Liver (tissue), 9 donors: Measurements from ENCODE around the gene CFAP99. TPM values are rescaled to one million over a fixed set of nuclear protein-coding genes. Genes with fewer than 3 reads are reported as not detected.

Experiments
- DNase-seq: peaks from one replicate; pipeline ENCODE4 v3.0.0-alpha.2; 2017; ENCODE audit warnings: low spot score
- H3K27ac ChIP-seq, 2 donors: one replicate each; pipeline ENCODE4 v1.7.0; 2013; ENCODE audit warnings: inconsistent platforms in 2 of 2, low read length in 2 of 2, control low read depth in 1 of 2, low read depth in 1 of 2, mild to moderate bottlenecking in 1 of 2
- H3K27me3 ChIP-seq, 4 donors: one replicate each; pipeline versions ENCODE4 v1.6.1 to v1.7.0; 2013; ENCODE audit warnings: low read length in 3 of 4, inconsistent platforms in 1 of 4, mild to moderate bottlenecking in 1 of 4, moderate library complexity in 1 of 4; ENCODE audit not compliant: control insufficient read depth in 4 of 4, insufficient read depth in 4 of 4
- H3K36me3 ChIP-seq, 4 donors: one replicate each; pipeline versions ENCODE4 v1.6.1 to v1.7.0; 2013; ENCODE audit warnings: low read length in 3 of 4, mild to moderate bottlenecking in 3 of 4, low read depth in 1 of 4, moderate library complexity in 1 of 4; ENCODE audit not compliant: control insufficient read depth in 4 of 4, insufficient read depth in 3 of 4
- H3K4me1 ChIP-seq, 4 donors: one replicate each; pipeline versions ENCODE4 v1.6.1 to v1.7.0; 2013; ENCODE audit warnings: low read length in 3 of 4, mild to moderate bottlenecking in 3 of 4, moderate library complexity in 1 of 4; ENCODE audit not compliant: control insufficient read depth in 4 of 4, insufficient read depth in 4 of 4
- H3K4me3 ChIP-seq, 3 donors: one replicate each; pipeline versions ENCODE4 v1.6.1 to v1.7.0; 2013; ENCODE audit warnings: low read length in 3 of 3, control low read depth in 1 of 3, low read depth in 1 of 3, mild to moderate bottlenecking in 1 of 3
- H3K9ac ChIP-seq, 2 donors: one replicate each; pipeline ENCODE4 v1.7.0; 2013; ENCODE audit warnings: low read length in 2 of 2, mild to moderate bottlenecking in 2 of 2, moderate library complexity in 2 of 2, control low read depth in 1 of 2, low read depth in 1 of 2
- H3K9me3 ChIP-seq, 4 donors: one replicate each; pipeline versions ENCODE4 v1.6.1 to v1.7.0; 2013; ENCODE audit warnings: low read length in 3 of 4; ENCODE audit not compliant: control insufficient read depth in 4 of 4
- EGR1 ChIP-seq, 2 donors: IDR thresholded peaks; 2 replicates each; pipeline ENCODE4 v1.6.1; 2016 to 2018; ENCODE audit warnings: antibody characterized with exemption in 2 of 2, low read depth in 2 of 2
- FOXA1 ChIP-seq: IDR thresholded peaks from 2 replicates; pipeline ENCODE4 v1.6.1; 2016; ENCODE audit warnings: antibody characterized with exemption
- GABPA ChIP-seq, 2 donors: IDR thresholded peaks in 1 of 2; conservative IDR thresholded peaks in 1 of 2; 2 replicates each; pipeline ENCODE4 v1.6.1; 2016; ENCODE audit warnings: antibody characterized with exemption in 2 of 2, mild to moderate bottlenecking in 1 of 2, moderate library complexity in 1 of 2
- HNF4A ChIP-seq, 2 donors: conservative IDR thresholded peaks; 2 replicates each; pipeline ENCODE4 v1.6.1; 2016; ENCODE audit warnings: antibody characterized with exemption in 2 of 2, mild to moderate bottlenecking in 2 of 2
- HNF4G ChIP-seq: IDR thresholded peaks from 2 replicates; pipeline ENCODE4 v1.6.1; 2016; ENCODE audit warnings: antibody characterized with exemption
- JUND ChIP-seq, 2 donors: IDR thresholded peaks; 2 replicates each; pipeline ENCODE4 v1.6.1; 2016; ENCODE audit warnings: antibody characterized with exemption in 2 of 2
- NR2F2 ChIP-seq: IDR thresholded peaks from 2 replicates; pipeline ENCODE4 v1.6.1; 2016; ENCODE audit warnings: antibody characterized with exemption
- RAD21 ChIP-seq, 2 donors: IDR thresholded peaks; 2 replicates each; pipeline ENCODE4 v1.6.1; 2016; ENCODE audit warnings: antibody characterized with exemption in 2 of 2, mild to moderate bottlenecking in 2 of 2
- SP1 ChIP-seq: IDR thresholded peaks from 2 replicates; pipeline ENCODE4 v1.6.1; 2018; ENCODE audit warnings: antibody characterized with exemption, mild to moderate bottlenecking
- TAF1 ChIP-seq: conservative IDR thresholded peaks from 2 replicates; pipeline ENCODE4 v1.6.1; 2016; ENCODE audit warnings: antibody characterized with exemption, mild to moderate bottlenecking
- WGBS: extraction: QIAGEN DNeasy Blood & Tissue Kit; methylation state at CpG from one replicate; pipeline ENCODE4 v1.1.7; 2013; 5-methylcytosine and 5-hydroxymethylcytosine counted together
- polyA plus RNA-seq, 2 donors: library from polyadenylated mRNA; stranded (reverse) in 1 of 2; unstranded in 1 of 2; fragments of 200-250 nt in 1 of 2; fragments of >200 nt in 1 of 2; fragmentation: Nextera tagmentation in 1 of 2; extraction: Ambion mirVana in 1 of 2; gene quantifications; one replicate each; pipeline versions ENCODE4 v1.2.1 to v1.2.3, GENCODE V29; 2013 to 2015
- total RNA-seq, 2 donors: library from RNA; depleted of rRNA; stranded (reverse); fragments of >200 nt; gene quantifications; one replicate each; pipeline ENCODE4 v1.2.3, GENCODE V29; 2014
- TF ChIP-seq, protein P1 (sequence below): fragments of 150-350 bp; IDR thresholded peaks from 2 replicates; pipeline ENCODE4 v1.5.1; 2017; ENCODE audit warnings: improper control_type of control experiment, low read depth, low read length; ENCODE audit not compliant: missing input control
- TF ChIP-seq, protein P2 (sequence below): IDR thresholded peaks from 2 replicates; pipeline ENCODE4 v1.6.1; 2016; ENCODE audit warnings: antibody characterized with exemption
- TF ChIP-seq, protein P3 (sequence below): IDR thresholded peaks from 2 replicates; pipeline ENCODE4 v1.6.1; 2016; ENCODE audit warnings: antibody characterized with exemption, mild to moderate bottlenecking
- TF ChIP-seq, protein P4 (sequence below): IDR thresholded peaks from 2 replicates; pipeline ENCODE4 v1.6.1; 2016; ENCODE audit warnings: antibody characterized with exemption
- TF ChIP-seq, protein P5 (sequence below): IDR thresholded peaks from 2 replicates; pipeline ENCODE4 v1.6.1; 2016; ENCODE audit warnings: antibody characterized with exemption
- donor health status: healthy.
- donor health status: healthy.
- donor health status: healthy.
- donor health status: healthy.
- donor health status: healthy.

CFAP99 gene
- total and polyA plus RNA-seq, 4 donors: 0.33 to 0.36 TPM; not detected in 2

DNA sequence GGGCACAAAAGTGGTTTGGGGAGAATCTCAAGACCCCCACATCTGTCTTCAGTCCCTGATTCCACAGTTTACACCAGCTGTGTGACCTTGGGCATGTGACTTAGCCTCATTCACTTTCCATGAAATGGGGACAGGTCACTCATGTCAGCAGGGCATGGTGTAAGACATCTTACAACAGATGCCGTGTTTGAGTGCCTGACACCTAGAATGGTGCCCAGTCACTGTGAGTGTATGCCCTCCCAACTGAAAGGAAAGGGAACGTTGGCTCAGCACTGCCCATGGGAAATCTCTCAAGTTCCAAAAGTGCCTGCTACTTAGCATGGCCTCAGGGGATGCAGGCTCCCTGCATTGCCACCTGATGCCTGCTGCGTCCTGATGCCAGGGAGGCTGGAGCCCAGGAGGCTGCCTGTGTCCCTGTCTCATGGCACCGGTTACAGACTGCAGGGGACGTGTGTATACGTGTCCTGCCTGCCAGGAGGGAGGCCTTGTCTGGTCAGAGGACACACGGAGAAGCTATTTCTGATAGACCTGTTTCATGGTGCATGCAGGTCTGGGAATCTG lies 82.4 kb downstream of the CFAP99 start:
- TF ChIP-seq, protein P1, sequence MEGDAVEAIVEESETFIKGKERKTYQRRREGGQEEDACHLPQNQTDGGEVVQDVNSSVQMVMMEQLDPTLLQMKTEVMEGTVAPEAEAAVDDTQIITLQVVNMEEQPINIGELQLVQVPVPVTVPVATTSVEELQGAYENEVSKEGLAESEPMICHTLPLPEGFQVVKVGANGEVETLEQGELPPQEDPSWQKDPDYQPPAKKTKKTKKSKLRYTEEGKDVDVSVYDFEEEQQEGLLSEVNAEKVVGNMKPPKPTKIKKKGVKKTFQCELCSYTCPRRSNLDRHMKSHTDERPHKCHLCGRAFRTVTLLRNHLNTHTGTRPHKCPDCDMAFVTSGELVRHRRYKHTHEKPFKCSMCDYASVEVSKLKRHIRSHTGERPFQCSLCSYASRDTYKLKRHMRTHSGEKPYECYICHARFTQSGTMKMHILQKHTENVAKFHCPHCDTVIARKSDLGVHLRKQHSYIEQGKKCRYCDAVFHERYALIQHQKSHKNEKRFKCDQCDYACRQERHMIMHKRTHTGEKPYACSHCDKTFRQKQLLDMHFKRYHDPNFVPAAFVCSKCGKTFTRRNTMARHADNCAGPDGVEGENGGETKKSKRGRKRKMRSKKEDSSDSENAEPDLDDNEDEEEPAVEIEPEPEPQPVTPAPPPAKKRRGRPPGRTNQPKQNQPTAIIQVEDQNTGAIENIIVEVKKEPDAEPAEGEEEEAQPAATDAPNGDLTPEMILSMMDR: no peak
- TF ChIP-seq FOXA1: no peak
- no peak for TF ChIP-seq HNF4A (conservative IDR thresholded peaks at IDR 0.05)
- TF ChIP-seq GABPA (IDR thresholded peaks at IDR 0.05 in 1 of 2, conservative IDR thresholded peaks at IDR 0.05 in 1 of 2): no peak
- no peak for TF ChIP-seq NR2F2
- TF ChIP-seq, protein P2, sequence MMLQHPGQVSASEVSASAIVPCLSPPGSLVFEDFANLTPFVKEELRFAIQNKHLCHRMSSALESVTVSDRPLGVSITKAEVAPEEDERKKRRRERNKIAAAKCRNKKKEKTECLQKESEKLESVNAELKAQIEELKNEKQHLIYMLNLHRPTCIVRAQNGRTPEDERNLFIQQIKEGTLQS: no peak
- TF ChIP-seq, protein P3, sequence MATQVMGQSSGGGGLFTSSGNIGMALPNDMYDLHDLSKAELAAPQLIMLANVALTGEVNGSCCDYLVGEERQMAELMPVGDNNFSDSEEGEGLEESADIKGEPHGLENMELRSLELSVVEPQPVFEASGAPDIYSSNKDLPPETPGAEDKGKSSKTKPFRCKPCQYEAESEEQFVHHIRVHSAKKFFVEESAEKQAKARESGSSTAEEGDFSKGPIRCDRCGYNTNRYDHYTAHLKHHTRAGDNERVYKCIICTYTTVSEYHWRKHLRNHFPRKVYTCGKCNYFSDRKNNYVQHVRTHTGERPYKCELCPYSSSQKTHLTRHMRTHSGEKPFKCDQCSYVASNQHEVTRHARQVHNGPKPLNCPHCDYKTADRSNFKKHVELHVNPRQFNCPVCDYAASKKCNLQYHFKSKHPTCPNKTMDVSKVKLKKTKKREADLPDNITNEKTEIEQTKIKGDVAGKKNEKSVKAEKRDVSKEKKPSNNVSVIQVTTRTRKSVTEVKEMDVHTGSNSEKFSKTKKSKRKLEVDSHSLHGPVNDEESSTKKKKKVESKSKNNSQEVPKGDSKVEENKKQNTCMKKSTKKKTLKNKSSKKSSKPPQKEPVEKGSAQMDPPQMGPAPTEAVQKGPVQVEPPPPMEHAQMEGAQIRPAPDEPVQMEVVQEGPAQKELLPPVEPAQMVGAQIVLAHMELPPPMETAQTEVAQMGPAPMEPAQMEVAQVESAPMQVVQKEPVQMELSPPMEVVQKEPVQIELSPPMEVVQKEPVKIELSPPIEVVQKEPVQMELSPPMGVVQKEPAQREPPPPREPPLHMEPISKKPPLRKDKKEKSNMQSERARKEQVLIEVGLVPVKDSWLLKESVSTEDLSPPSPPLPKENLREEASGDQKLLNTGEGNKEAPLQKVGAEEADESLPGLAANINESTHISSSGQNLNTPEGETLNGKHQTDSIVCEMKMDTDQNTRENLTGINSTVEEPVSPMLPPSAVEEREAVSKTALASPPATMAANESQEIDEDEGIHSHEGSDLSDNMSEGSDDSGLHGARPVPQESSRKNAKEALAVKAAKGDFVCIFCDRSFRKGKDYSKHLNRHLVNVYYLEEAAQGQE: no peak
- TF ChIP-seq TAF1: no peak
- no peak for TF ChIP-seq SP1
- no peak for TF ChIP-seq RAD21 (IDR thresholded peaks at IDR 0.05)
- TF ChIP-seq, protein P4, sequence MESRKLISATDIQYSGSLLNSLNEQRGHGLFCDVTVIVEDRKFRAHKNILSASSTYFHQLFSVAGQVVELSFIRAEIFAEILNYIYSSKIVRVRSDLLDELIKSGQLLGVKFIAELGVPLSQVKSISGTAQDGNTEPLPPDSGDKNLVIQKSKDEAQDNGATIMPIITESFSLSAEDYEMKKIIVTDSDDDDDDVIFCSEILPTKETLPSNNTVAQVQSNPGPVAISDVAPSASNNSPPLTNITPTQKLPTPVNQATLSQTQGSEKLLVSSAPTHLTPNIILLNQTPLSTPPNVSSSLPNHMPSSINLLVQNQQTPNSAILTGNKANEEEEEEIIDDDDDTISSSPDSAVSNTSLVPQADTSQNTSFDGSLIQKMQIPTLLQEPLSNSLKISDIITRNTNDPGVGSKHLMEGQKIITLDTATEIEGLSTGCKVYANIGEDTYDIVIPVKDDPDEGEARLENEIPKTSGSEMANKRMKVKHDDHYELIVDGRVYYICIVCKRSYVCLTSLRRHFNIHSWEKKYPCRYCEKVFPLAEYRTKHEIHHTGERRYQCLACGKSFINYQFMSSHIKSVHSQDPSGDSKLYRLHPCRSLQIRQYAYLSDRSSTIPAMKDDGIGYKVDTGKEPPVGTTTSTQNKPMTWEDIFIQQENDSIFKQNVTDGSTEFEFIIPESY: no peak
- no peak for TF ChIP-seq EGR1 (IDR thresholded peaks at IDR 0.05; ENCODE audit: low read depth in 2 of 2)
- TF ChIP-seq, protein P5, sequence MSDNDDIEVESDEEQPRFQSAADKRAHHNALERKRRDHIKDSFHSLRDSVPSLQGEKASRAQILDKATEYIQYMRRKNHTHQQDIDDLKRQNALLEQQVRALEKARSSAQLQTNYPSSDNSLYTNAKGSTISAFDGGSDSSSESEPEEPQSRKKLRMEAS: no peak
- TF ChIP-seq JUND (IDR thresholded peaks at IDR 0.05): no peak
- Histone ChIP-seq H3K9ac (no peak overlapping the region), H3K4me1 (no peaks in the 10 kb centered on the region), H3K27me3 (no peaks in the 10 kb centered on the region), H3K27ac (no peak overlapping the region), H3K9me3 (no peaks in the 10 kb centered on the region), H3K4me3 (no peak overlapping the region), H3K36me3 (peaks cover 14 to 50% (median 40%) of the 10 kb centered on the region in 4 donors)
- DNase-seq: no peak
- 96% methylated on average over 7 of the region's 7 CpGs for WGBS

DNA sequence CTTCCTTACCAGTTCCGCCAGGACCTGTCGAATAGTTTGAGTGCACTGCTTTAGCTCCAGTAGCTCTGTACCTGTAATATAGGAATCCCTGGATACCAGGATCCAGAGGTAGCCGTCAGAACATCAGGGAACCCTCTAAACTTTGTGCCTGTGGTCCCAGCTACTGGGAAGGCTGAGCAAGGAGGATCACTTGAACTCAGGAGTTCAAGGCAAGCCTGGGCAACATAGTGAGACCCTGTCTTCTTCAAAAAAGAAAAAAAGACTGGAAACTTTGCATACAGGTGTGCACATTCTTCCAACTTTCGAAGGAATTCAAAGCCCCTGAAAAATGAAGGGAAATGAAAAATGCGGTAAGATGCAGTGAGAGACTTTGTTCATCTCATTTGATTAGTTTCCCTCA lies 85.1 kb downstream of the CFAP99 start:
- Histone ChIP-seq H3K27me3 (no peaks in the 10 kb centered on the region), H3K4me3 (no peak overlapping the region), H3K4me1 (no peaks in the 10 kb centered on the region), H3K36me3 (peaks cover 11 to 37% (median 30%) of the 10 kb centered on the region in 4 donors), H3K9me3 (no peaks in the 10 kb centered on the region), H3K9ac (no peak overlapping the region), H3K27ac (no peak overlapping the region)
- 96% methylated on average over 5 of the region's 5 CpGs for WGBS
- DNase-seq: no peak
- TF ChIP-seq JUND (IDR thresholded peaks at IDR 0.05) (no peak), HNF4G (no peak), FOXA1 (no peak), GABPA (IDR thresholded peaks at IDR 0.05 in 1 of 2, conservative IDR thresholded peaks at IDR 0.05 in 1 of 2) (no peak), SP1 (no peak)
- TF ChIP-seq, protein P1: no peak
- TF ChIP-seq, protein P3: no peak
